WTC11 (cell line): ENCODE data around the gene EPB41L4B. TPM values are rescaled to one million over a fixed set of nuclear protein-coding genes. Genes with fewer than 3 reads are reported as not detected.

Source experiments
- ATAC-seq: fragments of 200-7000 bp; cut with Tn5 transposase; 2 replicates; pipeline ENCODE4 v1.10.0; 2021; ENCODE audit warnings: mild to moderate bottlenecking, moderate library complexity
- CTCF ChIA-PET: fragments of 300-600 bp; sonication (Branson Sonifier 250); formaldehyde crosslinking; loops from one replicate; lab custom pipeline; 2021; ENCODE audit warnings: antibody characterized with exemption; lab: Charles Lee
- POLR2A ChIA-PET: fragments of 350-600 bp; sonication (Branson Sonifier 250); formaldehyde crosslinking; loops from one replicate; lab custom pipeline; 2021; ENCODE audit warnings: antibody characterized with exemption; lab: Charles Lee
- DNase-seq: peaks from one replicate; pipeline ENCODE4 v3.0.0; 2021; ENCODE audit warnings: low spot score
- H3K27ac Mint-ChIP-seq: 2 replicates; pipeline ENCODE4 v1.8.0; 2021; ENCODE audit warnings: mixed read lengths
- H3K27me3 Mint-ChIP-seq: 2 replicates; pipeline ENCODE4 v1.8.0; 2021; ENCODE audit warnings: low read depth, mild to moderate bottlenecking, moderate library complexity, mixed read lengths
- H3K36me3 Mint-ChIP-seq: 2 replicates; pipeline ENCODE4 v1.8.0; 2021; ENCODE audit warnings: mixed read lengths
- H3K4me1 Mint-ChIP-seq: 2 replicates; pipeline ENCODE4 v1.8.0; 2022; ENCODE audit warnings: mixed read lengths
- H3K4me3 Mint-ChIP-seq: 2 replicates; pipeline ENCODE4 v1.8.0; 2021; ENCODE audit warnings: mild to moderate bottlenecking, moderate library complexity, mixed read lengths
- H3K9me3 Mint-ChIP-seq: 2 replicates; pipeline ENCODE4 v1.8.0; 2021; ENCODE audit warnings: mixed read lengths
- AFF4 ChIP-seq: sonication (generic); formaldehyde crosslinking; IDR thresholded peaks from 2 replicates; pipeline ENCODE4 v1.8.1; 2023; ENCODE audit warnings: mild to moderate bottlenecking, missing genetic modification reagents, borderline replicate concordance
- ATF2 ChIP-seq: sonication (generic); formaldehyde crosslinking; IDR thresholded peaks from 2 replicates; pipeline ENCODE4 v1.8.1; 2022; ENCODE audit warnings: low read depth, missing genetic modification reagents, borderline replicate concordance
- ATF6 ChIP-seq: sonication (generic); formaldehyde crosslinking; IDR thresholded peaks from 2 replicates; pipeline ENCODE4 v1.8.1; 2023; ENCODE audit warnings: mild to moderate bottlenecking, missing genetic modification reagents
- E2F4 ChIP-seq: sonication (generic); formaldehyde crosslinking; IDR thresholded peaks from 2 replicates; pipeline ENCODE4 v1.8.1; 2022; ENCODE audit warnings: low read depth, mild to moderate bottlenecking, moderate library complexity, missing genetic modification reagents, borderline replicate concordance
- ERG ChIP-seq: fragments of 250-450 bp; sonication (Bioruptor Pico); IDR thresholded peaks from 2 replicates; pipeline ENCODE4 v1.8.0; 2021; ENCODE audit warnings: mild to moderate bottlenecking
- GABPB1 ChIP-seq: sonication (generic); formaldehyde crosslinking; IDR thresholded peaks from 2 replicates; pipeline ENCODE4 v1.8.1; 2023; ENCODE audit warnings: mild to moderate bottlenecking, missing genetic modification reagents
- MLX ChIP-seq: sonication (generic); formaldehyde crosslinking; IDR thresholded peaks from 2 replicates; pipeline ENCODE4 v1.8.1; 2023; ENCODE audit warnings: mild to moderate bottlenecking, missing genetic modification reagents, moderate library complexity
- MXD4 ChIP-seq: fragments of 250-450 bp; sonication (Bioruptor Pico); IDR thresholded peaks from 2 replicates; pipeline ENCODE4 v1.8.0; 2021; ENCODE audit warnings: mild to moderate bottlenecking, moderate library complexity, borderline replicate concordance
- NR2C2 ChIP-seq: sonication (generic); formaldehyde crosslinking; IDR thresholded peaks from 2 replicates; pipeline ENCODE4 v1.8.0; 2022; ENCODE audit warnings: mild to moderate bottlenecking, missing genetic modification reagents
- PRRX2 ChIP-seq: fragments of 250-450 bp; sonication (Bioruptor Pico); IDR thresholded peaks from 2 replicates; pipeline ENCODE4 v1.8.0; 2021; ENCODE audit warnings: mild to moderate bottlenecking
- USF2 ChIP-seq: sonication (generic); formaldehyde crosslinking; IDR thresholded peaks from 2 replicates; pipeline ENCODE4 v1.8.1; 2023; ENCODE audit warnings: mild to moderate bottlenecking, missing genetic modification reagents, moderate library complexity
- ZSCAN18 ChIP-seq: fragments of 250-450 bp; sonication (Bioruptor Pico); IDR thresholded peaks from 2 replicates; pipeline ENCODE4 v2.1.2; 2022; ENCODE audit warnings: mild to moderate bottlenecking, moderate library complexity
- total RNA-seq: library from RNA; stranded (reverse); gene quantifications from 3 replicates; pipeline ENCODE4 v1.2.3, GENCODE V29; 2021

EPB41L4B gene
- total RNA-seq, 1 experiment from 2014 or later: 20.0 TPM

- H3K36me3 Mint-ChIP-seq: peaks cover 5% of the 10 kb centered on the region; the same call in 1 of the 2 replicates
- ChIA-PET POLR2A (no interaction called here), CTCF (no interaction called here)
- peaks cover 22% of the 10 kb centered on the region for H3K4me1 Mint-ChIP-seq
- no peak overlapping the region for H3K4me3 Mint-ChIP-seq
- DNase-seq (no peak), ATAC-seq (no peak)
- TF ChIP-seq ZSCAN18 (CRISPR knock-in tag) (no peak), ERG (no peak), GABPB1 (no peak), ATF6 (no peak)
- H3K27ac Mint-ChIP-seq: peak overlapping the region; percentile 32; the same call in 1 of the 2 replicates
- H3K27me3 Mint-ChIP-seq: no peaks in the 10 kb centered on the region
- H3K9me3 Mint-ChIP-seq: no peaks in the 10 kb centered on the region
Measured at GRCh38 chr9:109299891-109300290, 21.0 kb downstream of the EPB41L4B start.

- ChIA-PET CTCF (interaction anchor here (0.7 to 1.5 kb wide), 3 partner anchors 24 to 115 kb away, joined by 3 to 4 read pairs (median 3); no protein-coding TSS in a partner anchor), POLR2A (no interaction called here)
- Mint-ChIP-seq H3K27me3 (no peaks in the 10 kb centered on the region), H3K4me1 (peaks cover 22% of the 10 kb centered on the region), H3K36me3 (peaks cover 5% of the 10 kb centered on the region; the same call in 1 of the 2 replicates), H3K9me3 (no peaks in the 10 kb centered on the region), H3K4me3 (no peak overlapping the region), H3K27ac (no peak overlapping the region)
- ATAC-seq (no peak), DNase-seq (no peak)
- no peak for TF ChIP-seq AFF4 (CRISPR knock-in tag)
- TF ChIP-seq MXD4 (CRISPR knock-in tag): no peak
- no peak for TF ChIP-seq E2F4 (CRISPR knock-in tag)
- TF ChIP-seq NR2C2 (CRISPR knock-in tag): no peak
- no peak for TF ChIP-seq ATF2
- no peak for TF ChIP-seq PRRX2 (CRISPR knock-in tag)
- no peak for TF ChIP-seq USF2 (CRISPR knock-in tag)
- TF ChIP-seq MLX: no peak
Measured at GRCh38 chr9:109297899-109298298, 23.0 kb downstream of the EPB41L4B start.
